Colonic mucosa (tissue), 4 donors: ENCODE results near the gene KCTD20. TPM values are rescaled to one million over a fixed set of nuclear protein-coding genes. Genes with fewer than 3 reads are reported as not detected.
"Not testable (repeated sequence)": the region's sequence is repeated elsewhere in the genome, so short reads cannot be mapped to it uniquely, and the experiment has no call there.

ENCODE experiments used
- DNase-seq: peaks from one replicate; pipeline ENCODE4 v3.0.0-alpha.2; 2020
- H3K27ac ChIP-seq: fragments of 200-600 bp; one replicate; pipeline ENCODE4 v1.8.0; 2021
- H3K27me3 ChIP-seq: fragments of 200-600 bp; one replicate; pipeline ENCODE4 v1.8.0; 2021
- H3K36me3 ChIP-seq: fragments of 200-600 bp; one replicate; pipeline ENCODE4 v1.8.0; 2021
- H3K4me1 ChIP-seq: fragments of 200-600 bp; one replicate; pipeline ENCODE4 v1.8.0; 2021; ENCODE audit warnings: mild to moderate bottlenecking
- H3K4me3 ChIP-seq: fragments of 200-600 bp; one replicate; pipeline ENCODE4 v1.8.0; 2021
- H3K9ac ChIP-seq, 2 donors: one replicate each; pipeline ENCODE4 v1.7.0; 2013; ENCODE audit warnings: control low read depth in 2 of 2, low read depth in 2 of 2, low read length in 2 of 2
- H3K9me3 ChIP-seq: fragments of 200-600 bp; one replicate; pipeline ENCODE4 v1.8.0; 2021
- CTCF ChIP-seq: fragments of 200-600 bp; IDR thresholded peaks from one replicate; pipeline ENCODE4 v1.8.0; 2022; ENCODE audit warnings: antibody characterized with exemption, mild to moderate bottlenecking
- intact Hi-C: fragments of 100-400 bp; cut with DNase I; formaldehyde crosslinking; loops from one replicate; pipeline ENCODE4 v1.14.1; 2022
- total RNA-seq, 2 donors: library from RNA; stranded (reverse); fragmentation: NEBNext Ultra II Directional in 1 of 2; extraction: Animal tissue kit (Norgen Biotek cat#: 25700) in 1 of 2; gene quantifications; one replicate each; pipeline ENCODE4 v1.2.1, GENCODE V29; 2021
- donor health status: healthy.
- donor health status: DM: no; HTN: no; CAD: no.
- donor health status: DM: no; HTN: no; CAD: no.

KCTD20 gene
- total RNA-seq, 2 donors from 2014 or later: 23.8 to 34.9 TPM

- Histone ChIP-seq H3K4me1 (peaks cover 10% of the 10 kb centered on the region), H3K27ac (peak overlapping the region; percentile 98), H3K9me3 (no peaks in the 10 kb centered on the region), H3K4me3 (peak overlapping the region; percentile 94), H3K36me3 (no peaks in the 10 kb centered on the region), H3K27me3 (no peaks in the 10 kb centered on the region), H3K9ac (peak overlapping the region; percentile 92 to 100)
- intact Hi-C loops: loop anchor here (5.0 kb wide), 1 partner anchor 149 kb away; the partner anchor contains the start of gene SRSF3
- TF ChIP-seq CTCF: no peak
- DNase-seq: peak; percentile 39
These were observed 950 bp downstream of the KCTD20 start for GRCh38 chr6:36443471-36444428.

GRCh38 chr6:36444470-36444869 lies 1.7 kb downstream of the KCTD20 start:
- Histone ChIP-seq H3K4me3 (no peak overlapping the region), H3K27ac (peak overlapping the region; percentile 98), H3K4me1 (peaks cover 10% of the 10 kb centered on the region), H3K36me3 (no peaks in the 10 kb centered on the region), H3K27me3 (no peaks in the 10 kb centered on the region), H3K9ac (peak overlapping the region in 1 of 2 donors; percentile 92), H3K9me3 (no peaks in the 10 kb centered on the region)
- intact Hi-C loops: loop anchor here (5.0 kb wide), 1 partner anchor 148 kb away; the partner anchor contains the start of gene SRSF3
- no peak for DNase-seq
- no peak for TF ChIP-seq CTCF

- no peak for TF ChIP-seq CTCF
- Histone ChIP-seq H3K27ac (no peak overlapping the region), H3K36me3 (no peaks in the 10 kb centered on the region), H3K9ac (no peak overlapping the region), H3K4me1 (peaks cover 10% of the 10 kb centered on the region), H3K27me3 (no peaks in the 10 kb centered on the region), H3K9me3 (no peaks in the 10 kb centered on the region), H3K4me3 (no peak overlapping the region)
- DNase-seq: no peak
- intact Hi-C loops: no loop called here
These were observed 2.8 kb downstream of the KCTD20 start for GRCh38 chr6:36445621-36446020.

- H3K27me3 ChIP-seq, H3K9me3 ChIP-seq, DNase-seq, H3K4me1 ChIP-seq, H3K36me3 ChIP-seq, H3K4me3 ChIP-seq, H3K27ac ChIP-seq, intact Hi-C loops, H3K9ac ChIP-seq: not testable (repeated sequence)
These were observed 6.4 kb downstream of the KCTD20 start for GRCh38 chr6:36449173-36449572.

GRCh38 chr6:36452897-36453296 lies 10.1 kb downstream of the KCTD20 start:
- intact Hi-C loops, H3K4me3 ChIP-seq, H3K27ac ChIP-seq, H3K27me3 ChIP-seq, H3K9me3 ChIP-seq, DNase-seq, H3K36me3 ChIP-seq, H3K9ac ChIP-seq, H3K4me1 ChIP-seq: not testable (repeated sequence)

- H3K4me1 ChIP-seq: no peaks in the 10 kb centered on the region
- H3K27ac ChIP-seq: no peak overlapping the region
- no peak for TF ChIP-seq CTCF
- H3K9ac ChIP-seq: no peak overlapping the region
- intact Hi-C loops: no loop called here
- no peaks in the 10 kb centered on the region for H3K36me3 ChIP-seq
- DNase-seq: no peak
- H3K9me3 ChIP-seq: no peaks in the 10 kb centered on the region
- no peak overlapping the region for H3K4me3 ChIP-seq
- H3K27me3 ChIP-seq: no peaks in the 10 kb centered on the region
These were observed 12.8 kb downstream of the KCTD20 start for GRCh38 chr6:36455486-36456027.
